ENCODE data around the gene NTM.

GRCh38 chr11:131351848-131352247 lies 18.6 kb upstream of the NTM start:
- TF ChIP-seq EP300 (IDR thresholded peaks at IDR 0.05; ENCODE audit: borderline replicate concordance in 1 of 2, low read depth in 2 of 2, low read length in 2 of 2) = no peak
- no peak for TF ChIP-seq CHD1 (IDR thresholded peaks at IDR 0.05; ENCODE audit: low read depth, low read length)
